Lower leg skin (tissue), 3 donors: Measurements from ENCODE around the gene CACNA1D.

Experiments used
- CTCF ChIP-seq, 3 donors: fragments of 450-650 bp; IDR thresholded peaks; one replicate each; pipeline ENCODE4 v1.5.1; 2016; ENCODE audit warnings: antibody characterized with exemption in 3 of 3, mild to moderate bottlenecking in 3 of 3, moderate library complexity in 2 of 3
- POLR2A ChIP-seq, 2 donors: fragments of 450-650 bp; IDR thresholded peaks; one replicate each; pipeline ENCODE4 v1.6.1; 2016 to 2017; ENCODE audit warnings: antibody characterized with exemption in 2 of 2, mild to moderate bottlenecking in 1 of 2, moderate library complexity in 1 of 2

DNA sequence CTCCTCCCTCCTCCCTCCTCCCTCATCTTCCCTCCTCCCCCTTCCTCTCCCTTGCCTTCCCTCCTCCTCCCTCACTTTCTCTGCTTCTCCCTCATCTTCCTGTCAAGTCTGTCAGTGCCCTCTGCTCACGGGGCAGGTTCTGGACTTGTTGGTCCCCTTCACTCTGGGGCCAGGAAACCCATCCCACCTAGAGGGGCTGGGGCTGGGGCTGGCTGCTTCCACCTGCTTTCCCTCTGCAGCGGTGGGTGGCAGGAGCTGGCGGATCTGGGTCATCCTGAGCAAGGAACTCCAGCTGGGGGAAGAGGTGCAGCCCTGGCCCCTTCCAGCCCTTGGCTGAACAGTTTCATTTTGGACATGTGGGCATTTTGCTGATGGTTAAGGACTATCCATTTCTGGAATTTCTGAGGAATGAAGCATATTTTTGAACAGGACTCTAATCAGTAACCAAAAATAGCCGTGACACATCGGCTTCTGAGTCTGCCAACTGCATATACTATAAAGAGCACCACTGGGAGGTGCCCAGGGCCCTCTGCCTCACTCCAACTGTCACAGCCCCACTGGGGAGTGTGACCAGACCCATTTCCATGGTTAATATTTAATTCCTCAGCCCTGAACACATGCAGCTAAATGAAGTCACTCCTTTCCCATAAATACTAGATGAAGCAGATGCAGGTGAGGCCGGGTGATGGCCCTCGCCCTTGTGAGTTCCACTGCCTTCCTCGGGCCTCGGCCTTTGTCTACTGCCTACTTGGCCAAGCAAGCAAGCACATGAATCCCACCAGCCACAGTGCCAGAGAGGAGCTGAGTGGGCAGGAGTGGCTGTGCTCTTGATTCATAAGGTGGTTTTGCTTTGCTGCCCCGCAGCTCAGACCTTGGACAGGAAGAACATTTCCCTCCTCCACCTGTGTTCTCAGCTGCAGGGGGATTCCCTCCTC, 312.0 kb downstream of the CACNA1D start:
- TF ChIP-seq CTCF (IDR thresholded peaks at IDR 0.05) = no peak
- TF ChIP-seq POLR2A (IDR thresholded peaks at IDR 0.05) = no peak
